Measurements from ENCODE around the gene AKR1B1. TPM values are rescaled to one million over a fixed set of nuclear protein-coding genes. Genes with fewer than 3 reads are reported as not detected.

AKR1B1 gene
- total and polyA plus RNA-seq, 2 of the 13 experiments (the other 11 are each of a cell fraction or from before 2014, with no cell fraction given), result 89.9 to 133 TPM

DNA sequence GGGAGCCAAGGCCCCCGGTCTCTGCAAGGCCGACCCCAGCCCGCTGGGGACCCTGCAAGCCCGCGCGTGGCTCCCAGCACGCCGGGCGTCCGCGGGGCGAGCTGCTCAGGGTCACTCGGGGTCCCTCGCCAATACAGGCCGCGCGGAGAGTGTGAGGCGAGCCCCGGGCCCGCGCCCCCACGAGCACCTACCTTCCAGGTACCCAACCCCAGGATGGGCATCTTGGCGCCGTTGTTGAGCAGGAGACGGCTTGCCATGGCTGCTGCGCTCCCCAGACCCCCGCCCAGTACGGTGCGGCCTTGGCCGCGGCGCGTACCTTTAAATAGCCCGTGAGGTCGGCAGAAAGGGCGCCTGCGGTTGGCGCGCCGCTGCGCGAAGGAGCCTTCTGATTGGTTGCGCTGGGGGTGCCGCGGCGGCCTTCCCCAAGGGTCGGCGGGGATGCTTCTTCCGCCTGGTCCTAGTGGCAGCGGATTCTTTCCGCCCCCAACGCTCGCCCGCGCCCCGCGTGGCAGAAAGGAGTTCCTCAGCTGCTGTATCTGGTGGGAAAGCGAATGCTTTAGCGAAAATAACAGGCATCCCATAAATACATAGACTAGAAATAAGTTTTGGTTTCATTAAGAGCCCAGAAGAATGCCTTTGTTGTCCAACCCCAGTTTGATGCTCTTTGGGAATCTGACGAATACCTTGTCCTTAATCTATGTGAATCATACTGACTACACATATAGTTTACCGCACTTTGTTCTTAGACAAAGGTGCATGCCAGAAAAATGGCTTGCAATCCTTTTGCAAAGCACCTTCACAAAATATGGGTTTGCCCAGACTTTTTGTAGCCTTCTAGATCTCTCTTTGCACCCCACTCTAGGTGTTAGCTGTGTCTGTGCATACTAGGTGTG is at the start of gene AKR1B1 (continued):
- TF ChIP-seq, protein P1, sequence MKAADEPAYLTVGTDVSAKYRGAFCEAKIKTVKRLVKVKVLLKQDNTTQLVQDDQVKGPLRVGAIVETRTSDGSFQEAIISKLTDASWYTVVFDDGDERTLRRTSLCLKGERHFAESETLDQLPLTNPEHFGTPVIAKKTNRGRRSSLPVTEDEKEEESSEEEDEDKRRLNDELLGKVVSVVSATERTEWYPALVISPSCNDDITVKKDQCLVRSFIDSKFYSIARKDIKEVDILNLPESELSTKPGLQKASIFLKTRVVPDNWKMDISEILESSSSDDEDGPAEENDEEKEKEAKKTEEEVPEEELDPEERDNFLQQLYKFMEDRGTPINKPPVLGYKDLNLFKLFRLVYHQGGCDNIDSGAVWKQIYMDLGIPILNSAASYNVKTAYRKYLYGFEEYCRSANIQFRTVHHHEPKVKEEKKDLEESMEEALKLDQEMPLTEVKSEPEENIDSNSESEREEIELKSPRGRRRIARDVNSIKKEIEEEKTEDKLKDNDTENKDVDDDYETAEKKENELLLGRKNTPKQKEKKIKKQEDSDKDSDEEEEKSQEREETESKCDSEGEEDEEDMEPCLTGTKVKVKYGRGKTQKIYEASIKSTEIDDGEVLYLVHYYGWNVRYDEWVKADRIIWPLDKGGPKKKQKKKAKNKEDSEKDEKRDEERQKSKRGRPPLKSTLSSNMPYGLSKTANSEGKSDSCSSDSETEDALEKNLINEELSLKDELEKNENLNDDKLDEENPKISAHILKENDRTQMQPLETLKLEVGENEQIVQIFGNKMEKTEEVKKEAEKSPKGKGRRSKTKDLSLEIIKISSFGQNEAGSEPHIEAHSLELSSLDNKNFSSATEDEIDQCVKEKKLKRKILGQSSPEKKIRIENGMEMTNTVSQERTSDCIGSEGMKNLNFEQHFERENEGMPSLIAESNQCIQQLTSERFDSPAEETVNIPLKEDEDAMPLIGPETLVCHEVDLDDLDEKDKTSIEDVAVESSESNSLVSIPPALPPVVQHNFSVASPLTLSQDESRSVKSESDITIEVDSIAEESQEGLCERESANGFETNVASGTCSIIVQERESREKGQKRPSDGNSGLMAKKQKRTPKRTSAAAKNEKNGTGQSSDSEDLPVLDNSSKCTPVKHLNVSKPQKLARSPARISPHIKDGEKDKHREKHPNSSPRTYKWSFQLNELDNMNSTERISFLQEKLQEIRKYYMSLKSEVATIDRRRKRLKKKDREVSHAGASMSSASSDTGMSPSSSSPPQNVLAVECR (CRISPR knock-in tag; IDR thresholded peaks at IDR 0.05; ENCODE audit: borderline replicate concordance), result peak; percentile 87
- no peak for TF ChIP-seq DNMT3B (CRISPR knock-in tag; conservative IDR thresholded peaks at IDR 0.05)
- TF ChIP-seq DDIT3 (CRISPR knock-in tag; IDR thresholded peaks at IDR 0.05), result no peak
- TF ChIP-seq, protein P2, sequence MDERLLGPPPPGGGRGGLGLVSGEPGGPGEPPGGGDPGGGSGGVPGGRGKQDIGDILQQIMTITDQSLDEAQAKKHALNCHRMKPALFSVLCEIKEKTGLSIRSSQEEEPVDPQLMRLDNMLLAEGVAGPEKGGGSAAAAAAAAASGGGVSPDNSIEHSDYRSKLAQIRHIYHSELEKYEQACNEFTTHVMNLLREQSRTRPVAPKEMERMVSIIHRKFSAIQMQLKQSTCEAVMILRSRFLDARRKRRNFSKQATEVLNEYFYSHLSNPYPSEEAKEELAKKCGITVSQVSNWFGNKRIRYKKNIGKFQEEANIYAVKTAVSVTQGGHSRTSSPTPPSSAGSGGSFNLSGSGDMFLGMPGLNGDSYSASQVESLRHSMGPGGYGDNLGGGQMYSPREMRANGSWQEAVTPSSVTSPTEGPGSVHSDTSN (CRISPR knock-in tag; IDR thresholded peaks at IDR 0.05), result no peak
- peak; percentile 57; the same call in 1 of the 2 replicates for TF ChIP-seq PHF20 (CRISPR knock-in tag; IDR thresholded peaks at IDR 0.05)
- 0 out of 2 replicates have a peak, but pooled peaks have one; percentile 53 for TF ChIP-seq CAMTA2 (CRISPR knock-in tag; IDR thresholded peaks at IDR 0.05; ENCODE audit: borderline replicate concordance)
- peak; percentile 49 to 85; a peak in 3 of 4 replicates for TF ChIP-seq HMGXB4 (CRISPR knock-in tag; IDR thresholded peaks at IDR 0.05; ENCODE audit: borderline replicate concordance in 1 of 2, low read depth in 1 of 2)
- TF ChIP-seq, protein P3, sequence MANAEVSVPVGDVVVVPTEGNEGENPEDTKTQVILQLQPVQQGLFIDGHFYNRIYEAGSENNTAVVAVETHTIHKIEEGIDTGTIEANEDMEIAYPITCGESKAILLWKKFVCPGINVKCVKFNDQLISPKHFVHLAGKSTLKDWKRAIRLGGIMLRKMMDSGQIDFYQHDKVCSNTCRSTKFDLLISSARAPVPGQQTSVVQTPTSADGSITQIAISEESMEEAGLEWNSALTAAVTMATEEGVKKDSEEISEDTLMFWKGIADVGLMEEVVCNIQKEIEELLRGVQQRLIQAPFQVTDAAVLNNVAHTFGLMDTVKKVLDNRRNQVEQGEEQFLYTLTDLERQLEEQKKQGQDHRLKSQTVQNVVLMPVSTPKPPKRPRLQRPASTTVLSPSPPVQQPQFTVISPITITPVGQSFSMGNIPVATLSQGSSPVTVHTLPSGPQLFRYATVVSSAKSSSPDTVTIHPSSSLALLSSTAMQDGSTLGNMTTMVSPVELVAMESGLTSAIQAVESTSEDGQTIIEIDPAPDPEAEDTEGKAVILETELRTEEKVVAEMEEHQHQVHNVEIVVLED (CRISPR knock-in tag; IDR thresholded peaks at IDR 0.05; ENCODE audit: borderline replicate concordance), result peak; percentile 78
- TF ChIP-seq EZH2 (conservative IDR thresholded peaks at IDR 0.05; ENCODE audit: low read depth, low read length), result no peak
- TF ChIP-seq NR2F1 (CRISPR knock-in tag; IDR thresholded peaks at IDR 0.05), result peak; percentile 45 to 46; a peak in 1 of 4 replicates
- 0 out of 2 replicates have a peak, but pooled peaks have one; percentile 59 for TF ChIP-seq SALL2 (CRISPR knock-in tag; IDR thresholded peaks at IDR 0.05)
- TF ChIP-seq HCFC1 (IDR thresholded peaks at IDR 0.05; ENCODE audit: low read depth, low read length), result peak; percentile 16; the same call in 1 of the 2 replicates
- TF ChIP-seq, protein P4, sequence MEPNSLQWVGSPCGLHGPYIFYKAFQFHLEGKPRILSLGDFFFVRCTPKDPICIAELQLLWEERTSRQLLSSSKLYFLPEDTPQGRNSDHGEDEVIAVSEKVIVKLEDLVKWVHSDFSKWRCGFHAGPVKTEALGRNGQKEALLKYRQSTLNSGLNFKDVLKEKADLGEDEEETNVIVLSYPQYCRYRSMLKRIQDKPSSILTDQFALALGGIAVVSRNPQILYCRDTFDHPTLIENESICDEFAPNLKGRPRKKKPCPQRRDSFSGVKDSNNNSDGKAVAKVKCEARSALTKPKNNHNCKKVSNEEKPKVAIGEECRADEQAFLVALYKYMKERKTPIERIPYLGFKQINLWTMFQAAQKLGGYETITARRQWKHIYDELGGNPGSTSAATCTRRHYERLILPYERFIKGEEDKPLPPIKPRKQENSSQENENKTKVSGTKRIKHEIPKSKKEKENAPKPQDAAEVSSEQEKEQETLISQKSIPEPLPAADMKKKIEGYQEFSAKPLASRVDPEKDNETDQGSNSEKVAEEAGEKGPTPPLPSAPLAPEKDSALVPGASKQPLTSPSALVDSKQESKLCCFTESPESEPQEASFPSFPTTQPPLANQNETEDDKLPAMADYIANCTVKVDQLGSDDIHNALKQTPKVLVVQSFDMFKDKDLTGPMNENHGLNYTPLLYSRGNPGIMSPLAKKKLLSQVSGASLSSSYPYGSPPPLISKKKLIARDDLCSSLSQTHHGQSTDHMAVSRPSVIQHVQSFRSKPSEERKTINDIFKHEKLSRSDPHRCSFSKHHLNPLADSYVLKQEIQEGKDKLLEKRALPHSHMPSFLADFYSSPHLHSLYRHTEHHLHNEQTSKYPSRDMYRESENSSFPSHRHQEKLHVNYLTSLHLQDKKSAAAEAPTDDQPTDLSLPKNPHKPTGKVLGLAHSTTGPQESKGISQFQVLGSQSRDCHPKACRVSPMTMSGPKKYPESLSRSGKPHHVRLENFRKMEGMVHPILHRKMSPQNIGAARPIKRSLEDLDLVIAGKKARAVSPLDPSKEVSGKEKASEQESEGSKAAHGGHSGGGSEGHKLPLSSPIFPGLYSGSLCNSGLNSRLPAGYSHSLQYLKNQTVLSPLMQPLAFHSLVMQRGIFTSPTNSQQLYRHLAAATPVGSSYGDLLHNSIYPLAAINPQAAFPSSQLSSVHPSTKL (CRISPR knock-in tag; IDR thresholded peaks at IDR 0.05), result 0 out of 2 replicates have a peak, but pooled peaks have one; percentile 27

All from HepG2 (cell line).